HG03432 (cell line): Measurements from ENCODE around the gene CRYBA1.

Experiments
- ATAC-seq: cut with Tn5 transposase; IDR thresholded peaks from one replicate; pipeline ENCODE4 v1.9.1; 2021; ENCODE audit warnings: mild to moderate bottlenecking, moderate library complexity; ENCODE audit not compliant: unreplicated experiment

The CRYBA1 gene

DNA sequence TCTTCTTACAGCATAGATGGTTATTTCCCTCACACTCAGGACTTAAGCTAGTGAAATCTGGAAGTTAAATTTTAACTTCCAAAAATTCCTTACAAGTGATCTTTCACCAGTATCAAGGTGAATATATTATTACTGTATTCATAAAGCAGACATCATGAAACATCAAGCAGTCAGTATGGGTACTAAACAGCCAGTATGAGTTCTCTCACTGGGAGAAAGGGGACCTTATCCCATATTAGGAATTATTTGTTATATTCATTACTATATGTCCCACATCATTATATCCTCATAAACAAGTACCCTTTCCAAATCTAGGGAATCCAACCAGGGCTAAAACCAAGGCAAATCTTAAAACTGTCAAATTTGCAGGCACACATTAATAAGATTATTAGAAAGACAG is 32.0 kb downstream of the CRYBA1 start:
- no peak for ATAC-seq

GRCh38 chr17:29279397-29280070 is 32.9 kb downstream of the CRYBA1 start:
- no peak for ATAC-seq

DNA sequence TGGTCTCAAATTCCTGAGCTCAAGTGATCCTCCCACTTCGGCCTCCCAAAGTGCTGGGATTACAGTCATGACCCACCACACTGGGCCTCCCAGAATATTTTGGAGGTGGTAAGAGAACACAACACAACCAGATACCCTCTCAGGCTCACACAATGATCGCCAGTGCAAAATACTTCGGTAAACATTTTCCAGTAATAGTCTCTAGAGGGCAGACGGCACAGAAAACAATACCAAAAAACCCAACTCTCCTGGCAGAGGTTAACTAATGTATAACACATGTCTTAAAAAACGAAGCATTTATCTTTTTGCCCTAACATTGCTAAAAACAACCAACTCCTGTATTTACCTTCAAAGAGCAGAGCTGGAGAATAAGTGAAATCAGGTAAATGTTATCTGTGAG is 36.8 kb downstream of the CRYBA1 start:
- ATAC-seq, result no peak

GRCh38 chr17:29283961-29284360 is 37.3 kb downstream of the CRYBA1 start:
- ATAC-seq, result no peak

- no peak for ATAC-seq
Observed at GRCh38 chr17:29289852-29290251, 43.2 kb downstream of the CRYBA1 start.

- no peak for ATAC-seq
Observed at GRCh38 chr17:29291163-29291752, 44.6 kb downstream of the CRYBA1 start.

GRCh38 chr17:29292071-29292991 is 45.7 kb downstream of the CRYBA1 start:
- ATAC-seq, result peak; percentile 21

GRCh38 chr17:29292992-29293889 is 46.6 kb downstream of the CRYBA1 start:
- ATAC-seq, result peak; percentile 29

GRCh38 chr17:29293890-29294579 is 47.4 kb downstream of the CRYBA1 start, which contains the start of gene NUFIP2:
Gene NUFIP2, minus strand, starts transcription at chr17:29294148. Its CDS starts 89 bp downstream, at chr17:29294059.
- peak; percentile 84 for ATAC-seq

DNA sequence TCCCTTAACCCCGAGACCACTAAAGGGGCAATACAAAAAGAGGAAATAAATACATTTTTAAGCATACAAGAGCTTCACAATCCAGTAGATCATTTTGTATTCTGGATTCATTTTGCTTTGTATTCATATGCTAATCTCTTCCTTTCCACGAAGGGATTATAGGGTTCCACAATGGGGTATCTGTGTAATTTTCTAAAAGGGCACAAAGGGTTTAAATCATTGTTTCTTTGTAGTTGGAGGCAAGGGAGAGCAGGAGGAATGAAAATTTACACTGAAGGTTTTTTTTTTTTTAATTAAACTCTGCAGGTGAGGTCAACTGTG is 47.9 kb downstream of the CRYBA1 start:
- no peak for ATAC-seq

- no peak for ATAC-seq
Observed at GRCh38 chr17:29295420-29295819, 48.8 kb downstream of the CRYBA1 start.

GRCh38 chr17:29299031-29299430 is 52.4 kb downstream of the CRYBA1 start:
- no peak for ATAC-seq

GRCh38 chr17:29303386-29303785 is 56.7 kb downstream of the CRYBA1 start:
- no peak for ATAC-seq
